HG03439 (cell line): Measurements from ENCODE around the gene ACSL4.
"Not testable (repeated sequence)": the region's sequence is repeated elsewhere in the genome, so short reads cannot be mapped to it uniquely, and the experiment has no call there.

Source experiments
- ATAC-seq: cut with Tn5 transposase; IDR thresholded peaks from one replicate; pipeline ENCODE4 v1.9.1; 2021; ENCODE audit warnings: mild to moderate bottlenecking, moderate library complexity; ENCODE audit not compliant: unreplicated experiment

The ACSL4 gene

GRCh38 chrX:109732017-109732801 lies 848 bp downstream of the ACSL4 start:
- ATAC-seq = peak; percentile 25

- no peak for ATAC-seq
These were observed 4.9 kb downstream of the ACSL4 start for GRCh38 chrX:109728173-109728535.

- ATAC-seq = not testable (repeated sequence)
These were observed 8.1 kb downstream of the ACSL4 start for GRCh38 chrX:109724971-109725370.

GRCh38 chrX:109720947-109721346 lies 12.1 kb downstream of the ACSL4 start:
- ATAC-seq = no peak

GRCh38 chrX:109719264-109719663 lies 13.8 kb downstream of the ACSL4 start:
- no peak for ATAC-seq

GRCh38 chrX:109716431-109717028 lies 16.5 kb downstream of the ACSL4 start:
- ATAC-seq = no peak

GRCh38 chrX:109714340-109714958 lies 18.6 kb downstream of the ACSL4 start:
- ATAC-seq = no peak

- no peak for ATAC-seq
These were observed 22.9 kb downstream of the ACSL4 start for GRCh38 chrX:109710181-109710580.

GRCh38 chrX:109709129-109709631 lies 23.9 kb downstream of the ACSL4 start:
- peak; percentile 55 for ATAC-seq

GRCh38 chrX:109707720-109708119 lies 25.3 kb downstream of the ACSL4 start:
- ATAC-seq = no peak

GRCh38 chrX:109707319-109707718 lies 25.7 kb downstream of the ACSL4 start:
- ATAC-seq = no peak

- peak; percentile 78 for ATAC-seq
These were observed 28.5 kb downstream of the ACSL4 start for GRCh38 chrX:109704563-109704962.

- no peak for ATAC-seq
These were observed 35.2 kb downstream of the ACSL4 start for GRCh38 chrX:109697855-109698254.

- ATAC-seq = no peak
These were observed 36.8 kb downstream of the ACSL4 start for GRCh38 chrX:109696146-109696740.

GRCh38 chrX:109695637-109696036 lies 37.4 kb downstream of the ACSL4 start:
- no peak for ATAC-seq

GRCh38 chrX:109691752-109692151 lies 41.3 kb downstream of the ACSL4 start:
- ATAC-seq = no peak

GRCh38 chrX:109691277-109691676 lies 41.8 kb downstream of the ACSL4 start:
- ATAC-seq = no peak

GRCh38 chrX:109687903-109688302 lies 45.2 kb downstream of the ACSL4 start:
- ATAC-seq = no peak

- ATAC-seq = no peak
These were observed 47.4 kb downstream of the ACSL4 start for GRCh38 chrX:109685656-109686078.

GRCh38 chrX:109684136-109684535 lies 48.9 kb downstream of the ACSL4 start:
- no peak for ATAC-seq

GRCh38 chrX:109681475-109682081 lies 51.5 kb downstream of the ACSL4 start:
- ATAC-seq = no peak
